ENCODE results near the gene C12orf54. TPM values are rescaled to one million over a fixed set of nuclear protein-coding genes. Genes with fewer than 3 reads are reported as not detected.

C12orf54 gene
- polyA plus RNA-seq, 1 experiment: not detected

Other genes starting within 250 kb of the C12orf54 start
- gene ZNF641, start 131.6 kb upstream of the C12orf54 start, polyA plus RNA-seq (2011; rRNA removed): 6.3 and 6.6 TPM in 2 replicates
- not detected in 2 replicates for gene ANP32D, start 9.9 kb upstream of the C12orf54 start, polyA plus RNA-seq (2011; rRNA removed)
- not detected in 2 replicates for gene OR8S1, start 43.1 kb downstream of the C12orf54 start, polyA plus RNA-seq (2011; rRNA removed)
- gene LALBA, start 87.5 kb downstream of the C12orf54 start, polyA plus RNA-seq (2011; rRNA removed): not detected in 2 replicates
- gene KANSL2, start 199.7 kb downstream of the C12orf54 start, polyA plus RNA-seq (2011; rRNA removed): 35.3 and 37.9 TPM in 2 replicates
- gene CCNT1, start 234.2 kb downstream of the C12orf54 start, polyA plus RNA-seq (2011; rRNA removed): 23.7 and 30.8 TPM in 2 replicates